IMR-90 (cell line): ENCODE measurements around the gene PEAK3. TPM values are rescaled to one million over a fixed set of nuclear protein-coding genes. Genes with fewer than 3 reads are reported as not detected.

Experiments
- ATAC-seq: fragments of 200-7000 bp; cut with Tn5 transposase; 2 replicates; pipeline ENCODE4 v1.9.1; 2020; ENCODE audit warnings: low read depth, mild to moderate bottlenecking, moderate library complexity
- BruUV-seq: library from RNA; stranded (reverse); fragments of 400-500 nt; replicated peaks from 2 replicates; lab custom pipeline; 2021; lab: Mats Ljungman, UMichigan
- CTCF ChIA-PET: fragments of 300-600 bp; formaldehyde crosslinking; extraction: SDS; loops from one replicate; lab custom pipeline; 2021; ENCODE audit warnings: antibody characterized with exemption; lab: Yijun Ruan, JAX
- POLR2A ChIA-PET: fragments of 300-600 bp; sonication (Branson Sonifier 250); formaldehyde crosslinking; loops from one replicate; lab custom pipeline; 2022; ENCODE audit warnings: antibody characterized with exemption; ENCODE audit not compliant: unreplicated experiment; lab: Charles Lee
- DNase-seq: peaks from one replicate; pipeline ENCODE4 v3.0.0; 2013
- H2AFZ ChIP-seq: replicated peaks from 2 replicates; pipeline ENCODE3; 2013; ENCODE audit warnings: low read length, mild to moderate bottlenecking; ENCODE audit not compliant: poor library complexity
- H2AK5ac ChIP-seq: 2 replicates; pipeline ENCODE4 v1.6.1; 2013; ENCODE audit warnings: low read depth, low read length, inconsistent platforms
- H2AK9ac ChIP-seq: replicated peaks from 2 replicates; pipeline ENCODE3; 2013; ENCODE audit warnings: mild to moderate bottlenecking, low read depth, low read length, moderate library complexity; ENCODE audit not compliant: poor library complexity
- H2BK120ac ChIP-seq: 2 replicates; pipeline ENCODE4 v1.6.1; 2013; ENCODE audit warnings: low read depth, low read length, inconsistent platforms
- H2BK15ac ChIP-seq: 3 replicates; pipeline ENCODE4 v1.6.1; 2013; ENCODE audit warnings: low read depth, low read length, inconsistent platforms
- H2BK20ac ChIP-seq: 2 replicates; pipeline ENCODE4 v1.6.1; 2013; ENCODE audit warnings: low read depth, mild to moderate bottlenecking, inconsistent platforms, low read length, moderate library complexity
- H2BK5ac ChIP-seq: 2 replicates; pipeline ENCODE4 v1.6.1; 2013; ENCODE audit warnings: mild to moderate bottlenecking, low read depth, low read length, inconsistent platforms; ENCODE audit not compliant: poor library complexity, severe bottlenecking
- H3K14ac ChIP-seq: replicated peaks from 2 replicates; pipeline ENCODE4 v1.6.1; 2013; ENCODE audit warnings: low read depth, low read length, inconsistent platforms
- H3K18ac ChIP-seq: 2 replicates; pipeline ENCODE4 v1.6.1; 2013; ENCODE audit warnings: low read depth, low read length, control low read depth
- H3K23ac ChIP-seq: 2 replicates; pipeline ENCODE4 v1.6.1; 2013; ENCODE audit warnings: low read depth, low read length, inconsistent platforms
- H3K27ac ChIP-seq: 2 replicates; pipeline ENCODE4 v1.5.1; 2013; ENCODE audit warnings: mild to moderate bottlenecking, control low read depth, low read length; ENCODE audit not compliant: insufficient read depth
- H3K27me3 ChIP-seq: 2 replicates; pipeline ENCODE4 v1.6.1; 2013; ENCODE audit warnings: low read length; ENCODE audit not compliant: control insufficient read depth, insufficient read depth
- H3K36me3 ChIP-seq: 2 replicates; pipeline ENCODE4 v1.6.1; 2013; ENCODE audit warnings: low read length, mixed read lengths; ENCODE audit not compliant: control insufficient read depth, insufficient read depth
- H3K4ac ChIP-seq: 2 replicates; pipeline ENCODE4 v1.6.1; 2013; ENCODE audit warnings: low read depth, low read length, inconsistent platforms
- H3K4me1 ChIP-seq: 2 replicates; pipeline ENCODE4 v1.6.1; 2013; ENCODE audit warnings: low read length, mixed read lengths; ENCODE audit not compliant: control insufficient read depth, insufficient read depth
- H3K4me2 ChIP-seq: 2 replicates; pipeline ENCODE4 v1.6.1; 2013; ENCODE audit warnings: low read depth, mild to moderate bottlenecking, control low read depth, low read length, moderate library complexity
- H3K4me3 ChIP-seq: 2 replicates; pipeline ENCODE4 v1.5.1; 2013; ENCODE audit warnings: low read depth, mild to moderate bottlenecking, control low read depth, low read length, moderate library complexity; ENCODE audit not compliant: insufficient read depth
- H3K56ac ChIP-seq: 2 replicates; pipeline ENCODE4 v1.6.1; 2013; ENCODE audit warnings: low read length, inconsistent platforms; ENCODE audit not compliant: insufficient read depth; ENCODE audit errors: extremely low read depth
- H3K79me1 ChIP-seq, 2 experiments: 2 replicates each; pipeline ENCODE4 v1.6.1; 2013; ENCODE audit warnings: low read length in 2 of 2, inconsistent platforms in 1 of 2, low read depth in 1 of 2
- H3K9ac ChIP-seq: 2 replicates; pipeline ENCODE4 v1.6.1; 2013; ENCODE audit warnings: low read depth, low read length, control low read depth
- H3K9me1 ChIP-seq: 2 replicates; pipeline ENCODE4 v1.6.1; 2013; ENCODE audit warnings: low read length, inconsistent platforms; ENCODE audit not compliant: insufficient read depth
- H3K9me3 ChIP-seq: 2 replicates; pipeline ENCODE4 v1.6.1; 2013; ENCODE audit warnings: low read length; ENCODE audit not compliant: control insufficient read depth, insufficient read depth
- H4K20me1 ChIP-seq: 2 replicates; pipeline ENCODE4 v1.6.1; 2013; ENCODE audit warnings: low read length, inconsistent platforms; ENCODE audit not compliant: insufficient read depth
- H4K5ac ChIP-seq: 2 replicates; pipeline ENCODE4 v1.6.1; 2013; ENCODE audit warnings: mild to moderate bottlenecking, low read depth, low read length, control low read depth
- H4K8ac ChIP-seq, 2 experiments: 2 replicates each; pipeline ENCODE4 v1.6.1; 2013; ENCODE audit warnings: low read depth in 2 of 2, low read length in 2 of 2, control low read depth in 1 of 2, inconsistent platforms in 1 of 2
- H4K91ac ChIP-seq: 2 replicates; pipeline ENCODE4 v1.6.1; 2013; ENCODE audit warnings: low read depth, low read length, inconsistent platforms; ENCODE audit not compliant: insufficient read depth
- BHLHE40 ChIP-seq: fragments of 150-350 bp; IDR thresholded peaks from 2 replicates; pipeline ENCODE4 v1.6.1; 2016; ENCODE audit warnings: mild to moderate bottlenecking, low read depth, low read length
- CEBPB ChIP-seq: IDR thresholded peaks from 2 replicates; pipeline ENCODE4 v1.6.1; 2012; ENCODE audit warnings: low read depth, low read length, improper control_type of control experiment
- CHD1 ChIP-seq: IDR thresholded peaks from 2 replicates; pipeline ENCODE4 v1.6.1; 2012; ENCODE audit warnings: low read depth, low read length, improper control_type of control experiment
- FOS ChIP-seq: fragments of 150-350 bp; IDR thresholded peaks from 2 replicates; pipeline ENCODE4 v1.6.1; 2016; ENCODE audit warnings: low read depth, low read length
- MAFK ChIP-seq: IDR thresholded peaks from 2 replicates; pipeline ENCODE4 v1.6.1; 2012; ENCODE audit warnings: low read depth, low read length, improper control_type of control experiment
- MAZ ChIP-seq: IDR thresholded peaks from 2 replicates; pipeline ENCODE4 v1.6.1; 2012; ENCODE audit warnings: low read depth, mild to moderate bottlenecking, low read length, improper control_type of control experiment, moderate library complexity, borderline replicate concordance
- MXI1 ChIP-seq: IDR thresholded peaks from 2 replicates; pipeline ENCODE4 v1.6.1; 2012; ENCODE audit warnings: low read depth, mild to moderate bottlenecking, low read length, moderate library complexity, borderline replicate concordance
- NFE2L2 ChIP-seq: fragments of 150-350 bp; IDR thresholded peaks from 2 replicates; pipeline ENCODE4 v1.6.1; 2016; ENCODE audit warnings: low read depth, mild to moderate bottlenecking, low read length
- POLR2A ChIP-seq: IDR thresholded peaks from 2 replicates; pipeline ENCODE4 v1.6.1; 2012; ENCODE audit warnings: mild to moderate bottlenecking, low read depth, low read length
- RAD21 ChIP-seq: IDR thresholded peaks from 2 replicates; pipeline ENCODE4 v1.6.1; 2012; ENCODE audit warnings: low read length, improper control_type of control experiment
- RFX5 ChIP-seq: IDR thresholded peaks from 2 replicates; pipeline ENCODE4 v1.8.0; 2012; ENCODE audit warnings: low read depth, mild to moderate bottlenecking, low read length, moderate library complexity
- SMC3 ChIP-seq: fragments of 150-350 bp; IDR thresholded peaks from 2 replicates; pipeline ENCODE4 v1.6.1; 2016; ENCODE audit warnings: low read depth, mild to moderate bottlenecking, antibody characterized with exemption, low read length, moderate library complexity
- WGBS, 2 experiments: methylation state at CpG; one replicate each; pipeline versions ENCODE4 v1.1.5 to v1.1.7; 2013; ENCODE audit warnings: missing lambda C conversion rate in 2 of 2; ENCODE audit not compliant: insufficient read length in 1 of 2; ENCODE audit errors: extremely low coverage in 2 of 2; 5-methylcytosine and 5-hydroxymethylcytosine counted together
- dilution Hi-C: fragments of 300-500 bp; cut with HindIII; formaldehyde crosslinking; loops from one replicate; pipeline ENCODE4 v1.14.3; 2018; ENCODE audit warnings: low sequenced_read_pairs; ENCODE audit not compliant: unreplicated experiment
- in situ Hi-C: fragments of 300-500 bp; cut with MboI; formaldehyde crosslinking; loops from 3 replicates; pipeline ENCODE4 v1.14.3; 2019; ENCODE audit warnings: low sequenced_read_pairs, inconsistent platforms, mixed read lengths
- intact Hi-C: fragments of 100-400 bp; cut with micrococcal nuclease; formaldehyde crosslinking; loops from 2 replicates; pipeline ENCODE4 v1.10.0; 2022
- polyA plus RNA-seq, 3 experiments: library from polyadenylated mRNA; depleted of rRNA; stranded (reverse); fragments of >200 nt; gene quantifications; 2 replicates each; pipeline ENCODE4 v1.2.3, GENCODE V29; 2012; ENCODE audit warnings: low replicate concordance in 1 of 3
- total RNA-seq: library from RNA; depleted of rRNA; stranded (reverse); fragments of >200 nt; gene quantifications from 2 replicates; pipeline ENCODE4 v1.2.3, GENCODE V29; 2012
- TF ChIP-seq, protein P1 (sequence below): fragments of 150-350 bp; IDR thresholded peaks from 2 replicates; pipeline ENCODE4 v1.6.1; 2016; ENCODE audit warnings: low read depth, mild to moderate bottlenecking, low read length, moderate library complexity, borderline replicate concordance
- TF ChIP-seq, protein P2 (sequence below): conservative IDR thresholded peaks from 2 replicates; pipeline ENCODE4 v1.5.1; 2012; ENCODE audit warnings: mild to moderate bottlenecking, low read depth, low read length, improper control_type of control experiment
- TF ChIP-seq, protein P3 (sequence below): fragments of 150-350 bp; IDR thresholded peaks from 2 replicates; pipeline ENCODE4 v1.6.1; 2017; ENCODE audit warnings: mild to moderate bottlenecking, antibody characterized with exemption, low read length, low read depth

Gene PEAK3
- total and polyA plus RNA-seq, 2 of the 4 experiments (the other 2 are of a cell fraction): under 0.01 to 0.09 TPM

DNA sequence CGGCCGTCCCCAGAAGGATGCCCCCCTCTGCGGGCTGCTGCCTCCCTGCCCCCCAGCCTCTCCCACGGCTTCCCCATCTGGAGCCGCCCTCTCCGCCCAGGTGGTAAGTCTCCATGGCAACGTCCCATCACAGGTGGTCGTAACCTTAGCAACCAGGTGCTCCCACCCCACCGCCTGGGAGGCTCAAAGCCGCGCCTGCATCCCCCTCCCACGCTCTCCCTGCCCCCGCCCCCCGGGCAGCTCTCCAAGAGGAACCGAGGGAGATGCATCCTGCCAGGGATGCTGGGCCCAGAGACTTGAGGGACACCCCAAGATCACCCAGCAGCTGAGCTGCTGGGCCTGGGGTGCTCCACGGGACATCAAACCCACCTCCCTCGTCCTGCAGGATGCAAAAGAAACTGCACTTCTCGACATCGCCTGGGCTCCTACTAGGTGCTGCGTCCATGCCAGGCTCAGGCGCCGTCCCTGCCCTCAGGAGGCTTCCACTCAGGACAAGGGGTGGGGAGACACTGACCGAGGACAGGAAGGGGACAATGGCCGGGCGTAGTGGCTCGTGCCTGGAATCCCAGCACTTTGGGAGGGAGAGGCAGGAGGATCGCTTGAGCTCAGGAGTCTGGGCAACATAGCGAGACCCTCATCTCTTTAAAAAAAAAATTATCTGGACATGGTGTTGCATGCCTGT is 31.0 kb upstream of the PEAK3 start:
- DNase-seq (no peak), ATAC-seq (no peak)
- no peak overlapping the region for H3K4me3 ChIP-seq
- no peak overlapping the region for H3K4me2 ChIP-seq
- TF ChIP-seq NFE2L2: no peak
- TF ChIP-seq BHLHE40: no peak
- no peak for TF ChIP-seq SMC3
- TF ChIP-seq MAZ: no peak
- TF ChIP-seq, protein P1, sequence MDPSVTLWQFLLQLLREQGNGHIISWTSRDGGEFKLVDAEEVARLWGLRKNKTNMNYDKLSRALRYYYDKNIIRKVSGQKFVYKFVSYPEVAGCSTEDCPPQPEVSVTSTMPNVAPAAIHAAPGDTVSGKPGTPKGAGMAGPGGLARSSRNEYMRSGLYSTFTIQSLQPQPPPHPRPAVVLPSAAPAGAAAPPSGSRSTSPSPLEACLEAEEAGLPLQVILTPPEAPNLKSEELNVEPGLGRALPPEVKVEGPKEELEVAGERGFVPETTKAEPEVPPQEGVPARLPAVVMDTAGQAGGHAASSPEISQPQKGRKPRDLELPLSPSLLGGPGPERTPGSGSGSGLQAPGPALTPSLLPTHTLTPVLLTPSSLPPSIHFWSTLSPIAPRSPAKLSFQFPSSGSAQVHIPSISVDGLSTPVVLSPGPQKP: no peak
- TF ChIP-seq RFX5: no peak
- TF ChIP-seq POLR2A: no peak
- TF ChIP-seq MAFK: no peak
- TF ChIP-seq, protein P2, sequence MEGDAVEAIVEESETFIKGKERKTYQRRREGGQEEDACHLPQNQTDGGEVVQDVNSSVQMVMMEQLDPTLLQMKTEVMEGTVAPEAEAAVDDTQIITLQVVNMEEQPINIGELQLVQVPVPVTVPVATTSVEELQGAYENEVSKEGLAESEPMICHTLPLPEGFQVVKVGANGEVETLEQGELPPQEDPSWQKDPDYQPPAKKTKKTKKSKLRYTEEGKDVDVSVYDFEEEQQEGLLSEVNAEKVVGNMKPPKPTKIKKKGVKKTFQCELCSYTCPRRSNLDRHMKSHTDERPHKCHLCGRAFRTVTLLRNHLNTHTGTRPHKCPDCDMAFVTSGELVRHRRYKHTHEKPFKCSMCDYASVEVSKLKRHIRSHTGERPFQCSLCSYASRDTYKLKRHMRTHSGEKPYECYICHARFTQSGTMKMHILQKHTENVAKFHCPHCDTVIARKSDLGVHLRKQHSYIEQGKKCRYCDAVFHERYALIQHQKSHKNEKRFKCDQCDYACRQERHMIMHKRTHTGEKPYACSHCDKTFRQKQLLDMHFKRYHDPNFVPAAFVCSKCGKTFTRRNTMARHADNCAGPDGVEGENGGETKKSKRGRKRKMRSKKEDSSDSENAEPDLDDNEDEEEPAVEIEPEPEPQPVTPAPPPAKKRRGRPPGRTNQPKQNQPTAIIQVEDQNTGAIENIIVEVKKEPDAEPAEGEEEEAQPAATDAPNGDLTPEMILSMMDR: no peak
- no peak for TF ChIP-seq CEBPB
- no peak for TF ChIP-seq RAD21
- TF ChIP-seq FOS: no peak
- TF ChIP-seq, protein P3, sequence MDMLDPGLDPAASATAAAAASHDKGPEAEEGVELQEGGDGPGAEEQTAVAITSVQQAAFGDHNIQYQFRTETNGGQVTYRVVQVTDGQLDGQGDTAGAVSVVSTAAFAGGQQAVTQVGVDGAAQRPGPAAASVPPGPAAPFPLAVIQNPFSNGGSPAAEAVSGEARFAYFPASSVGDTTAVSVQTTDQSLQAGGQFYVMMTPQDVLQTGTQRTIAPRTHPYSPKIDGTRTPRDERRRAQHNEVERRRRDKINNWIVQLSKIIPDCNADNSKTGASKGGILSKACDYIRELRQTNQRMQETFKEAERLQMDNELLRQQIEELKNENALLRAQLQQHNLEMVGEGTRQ: no peak
- TF ChIP-seq MXI1: no peak
- no peak for TF ChIP-seq CHD1
- H2BK5ac ChIP-seq: no peak overlapping the region
- peak overlapping the region; percentile 43 for H2AFZ ChIP-seq
- H3K9ac ChIP-seq: no peak overlapping the region
- WGBS, 2 experiments: 43% methylated on average over 9 of the region's 28 CpGs; no CpG with 5 or more reads in 1 of the 2 experiments
- H3K14ac ChIP-seq: no peak overlapping the region
- in situ Hi-C loops: loop anchor here (10.0 kb wide), 1 partner anchor 158 kb away; the partner anchor contains the start of gene AP3D1
- peaks cover 6% of the 10 kb centered on the region; the same call in 1 of the 2 replicates for H3K4me1 ChIP-seq
- no peaks in the 10 kb centered on the region for H3K79me1 ChIP-seq
- H4K20me1 ChIP-seq: 0 out of 2 replicates have a peak, but pooled peaks cover 8% of the 10 kb centered on the region
- intact Hi-C loops: no loop called here
- no peak overlapping the region for H3K23ac ChIP-seq
- H3K9me1 ChIP-seq: no peaks in the 10 kb centered on the region
- H2AK9ac ChIP-seq: no peak overlapping the region
- H3K56ac ChIP-seq: no peak overlapping the region
- BruUV-seq: no TSS peak
- dilution Hi-C loops: no loop called here
- H2BK15ac ChIP-seq: no peak overlapping the region
- peaks cover 18% of the 10 kb centered on the region for H3K27me3 ChIP-seq
- no peak overlapping the region for H3K18ac ChIP-seq
- ChIA-PET POLR2A (no interaction called here), CTCF (no interaction called here)
- H4K8ac ChIP-seq: no peak overlapping the region
- no peak overlapping the region for H2AK5ac ChIP-seq
- H2BK20ac ChIP-seq: no peak overlapping the region
- H4K91ac ChIP-seq: no peak overlapping the region
- no peak overlapping the region for H4K5ac ChIP-seq
- H3K27ac ChIP-seq: no peak overlapping the region
- H3K4ac ChIP-seq: no peak overlapping the region
- peaks cover 3% of the 10 kb centered on the region for H3K9me3 ChIP-seq
- no peaks in the 10 kb centered on the region for H3K36me3 ChIP-seq
- H2BK120ac ChIP-seq: no peak overlapping the region
